ENCODE data around the gene SLC22A23.

SLC22A23 gene

GRCh38 chr6:3444276-3445088 is 12.4 kb downstream of the SLC22A23 start:
- no peak for TF ChIP-seq GATA3 (IDR thresholded peaks at IDR 0.05; ENCODE audit: low read depth, low read length)

- TF ChIP-seq GATA2 (IDR thresholded peaks at IDR 0.05; ENCODE audit: low read depth, low read length) = no peak
- no peak for TF ChIP-seq GATA3 (IDR thresholded peaks at IDR 0.05; ENCODE audit: low read depth, low read length)
Observed at GRCh38 chr6:3443221-3443515, 13.7 kb downstream of the SLC22A23 start.

DNA sequence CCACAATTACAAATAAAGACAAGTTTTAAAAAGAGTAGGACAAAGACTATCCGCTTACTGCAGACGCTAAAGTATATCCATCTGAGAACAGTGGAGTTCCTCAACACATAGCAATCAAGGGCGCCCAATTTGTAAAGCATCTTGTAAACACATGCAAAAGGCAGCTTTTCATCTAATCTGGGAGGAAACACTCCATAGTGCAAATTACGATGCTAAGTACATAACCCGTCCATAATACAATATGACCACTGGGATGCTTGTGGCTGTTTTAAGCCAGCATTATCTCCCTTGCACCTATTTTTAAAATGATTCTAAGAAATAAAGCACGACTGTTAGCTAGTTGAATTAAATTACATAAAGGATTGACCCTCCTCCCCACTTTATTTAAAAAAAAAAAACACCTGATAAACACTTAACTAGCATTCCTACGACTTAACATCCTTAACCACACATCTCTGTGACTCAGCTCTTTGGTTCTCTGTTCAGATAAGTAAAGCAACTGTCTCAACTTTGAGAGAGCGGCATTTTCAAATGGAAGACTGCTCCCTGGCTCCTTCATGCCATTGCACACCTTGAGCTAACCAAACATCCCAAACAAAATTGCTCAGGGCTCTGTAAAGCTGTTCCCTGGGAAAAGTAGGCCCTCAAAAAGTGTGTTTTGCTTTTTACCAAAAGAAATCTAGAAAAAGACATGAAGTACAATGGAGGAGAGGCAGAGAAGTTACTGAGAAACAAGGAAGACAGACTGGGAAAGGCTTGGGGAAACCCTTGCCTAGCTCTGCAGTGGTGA is 14.2 kb downstream of the SLC22A23 start:
- TF ChIP-seq GATA3 (IDR thresholded peaks at IDR 0.05; ENCODE audit: low read depth, low read length) (no peak), GATA2 (IDR thresholded peaks at IDR 0.05; ENCODE audit: low read depth, low read length) (no peak)

GRCh38 chr6:3440911-3441310 is 15.9 kb downstream of the SLC22A23 start:
- no peak for TF ChIP-seq GATA3 (IDR thresholded peaks at IDR 0.05; ENCODE audit: low read depth, low read length)
- TF ChIP-seq GATA2 (IDR thresholded peaks at IDR 0.05; ENCODE audit: low read depth, low read length) = no peak

GRCh38 chr6:3439961-3440360 is 16.9 kb downstream of the SLC22A23 start:
- TF ChIP-seq GATA2 (IDR thresholded peaks at IDR 0.05; ENCODE audit: low read depth, low read length) (no peak), GATA3 (IDR thresholded peaks at IDR 0.05; ENCODE audit: low read depth, low read length) (no peak)

DNA sequence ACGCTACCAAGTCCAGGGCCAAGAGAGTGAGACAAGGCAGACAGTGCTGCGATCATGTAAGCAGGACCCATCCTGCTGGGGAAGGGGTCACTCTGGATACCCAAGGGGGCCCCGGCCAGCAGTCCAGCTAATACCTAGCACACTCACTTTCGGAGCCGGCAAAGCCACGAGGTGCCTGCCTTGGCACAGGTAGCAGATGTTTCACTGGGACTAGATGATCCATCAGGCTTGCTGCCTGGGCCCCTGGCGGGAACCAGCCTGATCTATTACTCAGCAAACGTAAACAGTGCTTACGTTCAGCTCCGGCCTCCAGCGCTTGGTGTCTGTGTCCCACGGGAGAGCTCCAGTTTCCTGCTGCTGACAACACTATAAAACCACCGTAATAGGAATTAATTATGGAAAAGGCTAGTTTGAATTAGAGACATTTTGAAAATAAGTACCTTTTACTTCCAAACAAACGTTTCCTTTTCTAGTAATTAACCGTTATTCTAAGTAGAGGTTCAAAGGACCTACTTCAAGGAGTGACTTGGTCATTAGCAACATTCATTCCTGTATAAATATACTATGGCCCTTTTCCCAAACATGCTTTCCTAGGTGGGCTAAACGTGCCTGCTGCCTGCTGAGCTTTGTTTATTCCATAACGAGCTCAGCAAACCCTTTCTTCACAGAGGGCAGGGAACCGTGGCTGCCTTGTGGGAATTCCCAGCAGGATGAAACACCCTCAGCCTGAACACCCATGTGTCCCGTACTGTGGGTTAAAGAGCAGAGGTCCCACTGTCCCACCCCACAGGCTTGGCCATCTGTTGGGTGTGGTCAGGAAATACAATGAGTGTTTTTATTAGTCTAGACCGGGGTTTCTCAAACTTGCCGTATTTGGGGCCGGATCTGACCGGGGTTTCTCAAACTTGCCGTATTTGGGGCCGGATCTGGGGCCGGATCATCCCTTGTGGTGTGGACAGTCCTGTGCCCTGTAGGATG is 18.4 kb downstream of the SLC22A23 start:
- TF ChIP-seq GATA3 (IDR thresholded peaks at IDR 0.05; ENCODE audit: low read depth, low read length) = no peak
- no peak for TF ChIP-seq GATA2 (IDR thresholded peaks at IDR 0.05; ENCODE audit: low read depth, low read length)

DNA sequence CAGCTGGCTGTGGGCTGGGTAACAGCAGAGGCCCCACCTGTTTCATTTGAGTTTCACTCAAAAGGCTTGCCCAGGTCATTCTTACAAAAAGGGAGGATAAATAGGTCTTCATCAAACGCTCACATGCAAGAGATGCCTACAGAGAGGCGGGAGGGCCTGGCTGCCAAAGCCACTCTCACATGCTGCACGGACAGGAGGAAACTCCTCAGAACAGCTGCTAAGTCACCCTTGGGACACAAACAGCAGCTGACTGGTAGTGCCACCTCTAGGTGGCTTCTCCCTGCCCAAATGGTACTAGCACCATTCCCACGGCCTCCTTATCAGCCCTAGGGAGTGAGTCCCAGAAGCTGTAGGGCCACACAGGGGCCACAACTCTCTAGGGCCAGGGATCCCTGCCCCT is 23.8 kb downstream of the SLC22A23 start:
- TF ChIP-seq GATA3 (IDR thresholded peaks at IDR 0.05; ENCODE audit: low read depth, low read length) = no peak
- no peak for TF ChIP-seq GATA2 (IDR thresholded peaks at IDR 0.05; ENCODE audit: low read depth, low read length)

DNA sequence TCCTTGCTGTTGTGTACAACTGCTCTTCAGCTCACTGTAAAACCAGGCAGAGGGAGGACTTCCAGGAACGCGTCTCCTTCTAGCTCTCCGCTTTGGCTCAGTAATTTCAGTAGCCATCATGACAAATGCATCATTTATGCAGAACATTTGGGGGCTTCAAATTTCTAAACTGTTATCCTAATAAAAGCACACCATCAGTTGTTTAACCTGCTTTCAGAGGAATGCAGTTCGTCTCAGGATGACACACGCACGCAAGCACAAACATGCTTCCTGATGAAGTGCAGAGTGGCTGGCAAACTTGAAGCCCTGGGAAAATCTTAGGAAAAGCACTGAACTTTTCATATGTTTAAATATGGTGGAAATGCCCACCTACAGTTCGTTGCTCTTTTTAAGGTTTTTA is 24.4 kb downstream of the SLC22A23 start:
- TF ChIP-seq GATA3 (IDR thresholded peaks at IDR 0.05; ENCODE audit: low read depth, low read length) (no peak), GATA2 (IDR thresholded peaks at IDR 0.05; ENCODE audit: low read depth, low read length) (no peak)

GRCh38 chr6:3431994-3432393 is 24.9 kb downstream of the SLC22A23 start:
- no peak for TF ChIP-seq GATA3 (IDR thresholded peaks at IDR 0.05; ENCODE audit: low read depth, low read length)
- no peak for TF ChIP-seq GATA2 (IDR thresholded peaks at IDR 0.05; ENCODE audit: low read depth, low read length)

GRCh38 chr6:3429211-3429610 is 27.6 kb downstream of the SLC22A23 start:
- TF ChIP-seq GATA2 (IDR thresholded peaks at IDR 0.05; ENCODE audit: low read depth, low read length) (no peak), GATA3 (IDR thresholded peaks at IDR 0.05; ENCODE audit: low read depth, low read length) (no peak)

DNA sequence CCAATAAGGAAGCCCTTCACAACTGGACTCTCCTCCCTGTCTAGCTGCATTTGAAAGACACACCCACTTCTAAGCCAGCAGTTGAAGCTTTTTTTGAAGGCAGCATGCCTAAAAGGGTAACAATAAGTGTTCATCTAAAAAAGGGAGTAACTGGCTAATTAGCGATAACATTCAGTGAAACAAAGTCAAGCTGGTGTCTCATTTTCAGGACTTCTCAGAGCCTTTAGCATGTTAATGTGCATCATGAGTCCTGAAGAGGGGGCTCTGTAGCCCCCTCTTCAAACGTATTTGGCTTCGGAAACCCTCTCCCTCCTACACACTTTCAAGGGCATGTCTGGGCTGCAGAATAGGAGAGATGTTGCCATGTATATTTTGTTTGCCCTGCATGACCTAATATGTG is 28.1 kb downstream of the SLC22A23 start:
- TF ChIP-seq GATA3 (IDR thresholded peaks at IDR 0.05; ENCODE audit: low read depth, low read length) = no peak
- no peak for TF ChIP-seq GATA2 (IDR thresholded peaks at IDR 0.05; ENCODE audit: low read depth, low read length)

GRCh38 chr6:3428247-3428646 is 28.6 kb downstream of the SLC22A23 start:
- TF ChIP-seq GATA2 (IDR thresholded peaks at IDR 0.05; ENCODE audit: low read depth, low read length) = no peak
- no peak for TF ChIP-seq GATA3 (IDR thresholded peaks at IDR 0.05; ENCODE audit: low read depth, low read length)

GRCh38 chr6:3427687-3428085 is 29.2 kb downstream of the SLC22A23 start:
- TF ChIP-seq GATA3 (IDR thresholded peaks at IDR 0.05; ENCODE audit: low read depth, low read length) (no peak), GATA2 (IDR thresholded peaks at IDR 0.05; ENCODE audit: low read depth, low read length) (no peak)
